Breast epithelium (tissue), 4 donors: ENCODE results near the gene SUMF1. TPM values are rescaled to one million over a fixed set of nuclear protein-coding genes. Genes with fewer than 3 reads are reported as not detected.

Source experiments
- DNase-seq, 2 donors: peaks; one replicate each; pipeline ENCODE4 v3.0.0-alpha.2; 2019; ENCODE audit warnings: low spot score in 2 of 2
- H3K27ac ChIP-seq, 2 donors: fragments of 200-600 bp; sonication (generic) in 1 of 2; one replicate each; pipeline ENCODE4 v1.5.1; 2016 to 2019; ENCODE audit warnings: mild to moderate bottlenecking in 1 of 2
- H3K27me3 ChIP-seq, 2 donors: fragments of 200-600 bp; sonication (generic) in 1 of 2; one replicate each; pipeline versions ENCODE4 v1.5.1 to v1.6.0; 2017 to 2019; ENCODE audit warnings: control low read depth in 1 of 2, mild to moderate bottlenecking in 1 of 2
- H3K36me3 ChIP-seq: fragments of 200-600 bp; one replicate; pipeline ENCODE4 v1.5.1; 2019
- H3K4me1 ChIP-seq, 2 donors: fragments of 200-600 bp; sonication (generic); one replicate each; pipeline ENCODE4 v1.5.1; 2016 to 2019; ENCODE audit warnings: control low read depth in 1 of 2
- H3K4me3 ChIP-seq, 3 donors: fragments of 200-600 bp; sonication (generic); 1 replicate in 2 of 3; 2 replicates in 1 of 3; pipeline ENCODE4 v1.5.1; 2016 to 2019; ENCODE audit warnings: mild to moderate bottlenecking in 3 of 3, moderate library complexity in 2 of 3
- H3K9me3 ChIP-seq, 2 donors: fragments of 200-600 bp; sonication (generic) in 1 of 2; one replicate each; pipeline ENCODE4 v1.5.1; 2016 to 2019; ENCODE audit warnings: control low read depth in 1 of 2
- CTCF ChIP-seq, 3 donors: fragments of 450-650 bp; IDR thresholded peaks; one replicate each; pipeline ENCODE4 v1.5.1; 2016 to 2017; ENCODE audit warnings: antibody characterized with exemption in 3 of 3, mild to moderate bottlenecking in 3 of 3, moderate library complexity in 3 of 3
- POLR2A ChIP-seq: fragments of 450-650 bp; IDR thresholded peaks from one replicate; pipeline ENCODE4 v1.6.1; 2016; ENCODE audit warnings: antibody characterized with exemption, mild to moderate bottlenecking, moderate library complexity
- POLR2AphosphoS5 ChIP-seq, 3 donors: sonication (generic); formaldehyde crosslinking; IDR thresholded peaks; one replicate each; pipeline ENCODE4 v1.6.1; 2017; ENCODE audit warnings: antibody characterized with exemption in 3 of 3
- intact Hi-C: fragments of 100-400 bp; cut with DNase I; formaldehyde crosslinking; loops from one replicate; pipeline ENCODE4 v1.15.1; 2023; ENCODE audit warnings: low total_unique reads
- total RNA-seq, 3 donors: library from RNA; depleted of rRNA; stranded (reverse); fragments of >200 nt; gene quantifications; one replicate each; pipeline ENCODE4 v1.1.0, GENCODE V29; 2016

Gene SUMF1
- total RNA-seq, 3 donors from 2014 or later, result 84.2 to 87.1 (median 84.9) TPM

GRCh38 chr3:4380013-4380412, 87.1 kb downstream of the SUMF1 start:
- TF ChIP-seq CTCF (IDR thresholded peaks at IDR 0.05) (no peak), POLR2AphosphoS5 (IDR thresholded peaks at IDR 0.05) (no peak), POLR2A (no peak)
- intact Hi-C loops, result no loop called here
- no peak overlapping the region for H3K27ac ChIP-seq
- H3K4me1 ChIP-seq, result no peaks in the 10 kb centered on the region
- H3K36me3 ChIP-seq, result no peaks in the 10 kb centered on the region
- no peaks in the 10 kb centered on the region for H3K27me3 ChIP-seq
- DNase-seq, result no peak
- peaks cover 0 to 6% of the 10 kb centered on the region in 2 donors for H3K9me3 ChIP-seq
- no peak overlapping the region for H3K4me3 ChIP-seq

GRCh38 chr3:4376499-4376898, 90.6 kb downstream of the SUMF1 start:
- Histone ChIP-seq H3K4me1 (no peaks in the 10 kb centered on the region), H3K27me3 (no peaks in the 10 kb centered on the region), H3K27ac (no peak overlapping the region), H3K36me3 (peaks cover 8% of the 10 kb centered on the region), H3K9me3 (peaks cover 0 to 20% of the 10 kb centered on the region in 2 donors), H3K4me3 (no peak overlapping the region)
- DNase-seq, result no peak
- no peak for TF ChIP-seq CTCF (IDR thresholded peaks at IDR 0.05)
- no peak for TF ChIP-seq POLR2A
- TF ChIP-seq POLR2AphosphoS5 (IDR thresholded peaks at IDR 0.05), result no peak
- intact Hi-C loops, result no loop called here

GRCh38 chr3:4375911-4376310, 91.2 kb downstream of the SUMF1 start:
- intact Hi-C loops, result no loop called here
- peaks cover 0 to 20% of the 10 kb centered on the region in 2 donors for H3K9me3 ChIP-seq
- no peak for DNase-seq
- no peak overlapping the region for H3K27ac ChIP-seq
- no peaks in the 10 kb centered on the region for H3K4me1 ChIP-seq
- no peak for TF ChIP-seq POLR2A
- no peak for TF ChIP-seq POLR2AphosphoS5 (IDR thresholded peaks at IDR 0.05)
- no peak for TF ChIP-seq CTCF (IDR thresholded peaks at IDR 0.05)
- H3K36me3 ChIP-seq, result peaks cover 8% of the 10 kb centered on the region
- H3K4me3 ChIP-seq, result no peak overlapping the region
- no peaks in the 10 kb centered on the region for H3K27me3 ChIP-seq

GRCh38 chr3:4373669-4374068, 93.4 kb downstream of the SUMF1 start:
- TF ChIP-seq POLR2AphosphoS5 (IDR thresholded peaks at IDR 0.05) (no peak), CTCF (IDR thresholded peaks at IDR 0.05) (no peak), POLR2A (no peak)
- no peaks in the 10 kb centered on the region for H3K4me1 ChIP-seq

GRCh38 chr3:4362523-4362922, 104.5 kb downstream of the SUMF1 start:
- no peaks in the 10 kb centered on the region for H3K4me1 ChIP-seq
- intact Hi-C loops, result no loop called here
- H3K4me3 ChIP-seq, result no peak overlapping the region
- H3K9me3 ChIP-seq, result no peaks in the 10 kb centered on the region
- TF ChIP-seq CTCF (IDR thresholded peaks at IDR 0.05) (no peak), POLR2A (no peak), POLR2AphosphoS5 (IDR thresholded peaks at IDR 0.05) (no peak)
- DNase-seq, result no peak
- no peaks in the 10 kb centered on the region for H3K36me3 ChIP-seq
- no peak overlapping the region for H3K27ac ChIP-seq
- H3K27me3 ChIP-seq, result no peaks in the 10 kb centered on the region

More at GRCh38 chr3:4373669-4374068, 93.4 kb downstream of the SUMF1 start:
- H3K4me3 ChIP-seq, result no peak overlapping the region
- peaks cover 8% of the 10 kb centered on the region for H3K36me3 ChIP-seq
- intact Hi-C loops, result no loop called here
- DNase-seq, result no peak
- H3K27ac ChIP-seq, result no peak overlapping the region
- peaks cover 0 to 20% of the 10 kb centered on the region in 2 donors for H3K9me3 ChIP-seq
- no peaks in the 10 kb centered on the region for H3K27me3 ChIP-seq
